A549 (cell line): Measurements from ENCODE around the gene VMO1. TPM values are rescaled to one million over a fixed set of nuclear protein-coding genes. Genes with fewer than 3 reads are reported as not detected.

ENCODE experiments used
- ATAC-seq, 2 experiments: fragments of 200-7000 bp in 1 of 2; fragments of >200 bp in 1 of 2; cut with Nextera tagmentation in 1 of 2; cut with Tn5 transposase in 1 of 2; 3 replicates each; pipeline versions ENCODE4 v1.8.0 to v1.9.1; 2018 to 2020; ENCODE audit warnings: mild to moderate bottlenecking in 1 of 2, moderate library complexity in 1 of 2
- CTCF ChIA-PET: fragments of 300-600 bp; sonication (Branson Sonifier 250); formaldehyde crosslinking; extraction: SDS; loops from one replicate; lab custom pipeline; 2021; ENCODE audit warnings: antibody characterized with exemption, inconsistent platforms; lab: Yijun Ruan, JAX
- POLR2A ChIA-PET: fragments of 350-600 bp; formaldehyde crosslinking; extraction: SDS; loops from one replicate; lab custom pipeline; 2021; ENCODE audit warnings: antibody characterized with exemption, inconsistent platforms; lab: Yijun Ruan, JAX
- DNase-seq, 2 experiments: peaks; one replicate each; pipeline versions ENCODE4 v3.0.0 to v3.0.0-alpha.2; 2011 to 2016; ENCODE audit warnings: low read depth in 1 of 2, low spot score in 1 of 2
- FAIRE-seq: peaks from 2 replicates; lab custom pipeline; 2011; peaks lifted over from hg19 to GRCh38; lab: Jason Lieb, UNC
- H3K27ac ChIP-seq, 2 experiments: fragments of >200 bp; sonication (Bioruptor Twin); formaldehyde crosslinking; 3 replicates each; pipeline ENCODE4 v1.5.1; 2016 to 2017
- H3K4me1 ChIP-seq: fragments of >200 bp; sonication (Bioruptor Twin); formaldehyde crosslinking; 3 replicates; pipeline ENCODE4 v1.6.1; 2016
- H3K4me2 ChIP-seq: fragments of >200 bp; sonication (Bioruptor Twin); formaldehyde crosslinking; 3 replicates; pipeline ENCODE4 v1.6.1; 2016
- H3K4me3 ChIP-seq: fragments of >200 bp; sonication (Bioruptor Twin); formaldehyde crosslinking; 3 replicates; pipeline ENCODE4 v1.5.1; 2016
- H3K9me3 ChIP-seq: fragments of >200 bp; sonication (Bioruptor Twin); formaldehyde crosslinking; 3 replicates; pipeline ENCODE4 v1.6.1; 2016
- BCL3 ChIP-seq: fragments of >200 bp; sonication (Bioruptor Twin); formaldehyde crosslinking; IDR thresholded peaks from 3 replicates; pipeline ENCODE4 v1.6.1; 2016
- CBX2 ChIP-seq: fragments of 200-600 bp; sonication (generic); IDR thresholded peaks from 2 replicates; pipeline ENCODE4 v1.6.1; 2016; ENCODE audit warnings: low read depth, mild to moderate bottlenecking, borderline replicate concordance
- CEBPB ChIP-seq, 2 experiments: fragments of >200 bp in 1 of 2; sonication (Bioruptor Twin) in 1 of 2; formaldehyde crosslinking in 1 of 2; IDR thresholded peaks; 2 replicates each; pipeline ENCODE4 v1.6.1; 2012 to 2016
- CHD4 ChIP-seq: fragments of 200-600 bp; sonication (generic); IDR thresholded peaks from 2 replicates; pipeline ENCODE4 v1.6.1; 2016; ENCODE audit warnings: antibody characterized with exemption, mild to moderate bottlenecking, borderline replicate concordance
- EHF ChIP-seq: fragments of 250-450 bp; sonication (Bioruptor Pico); IDR thresholded peaks from 2 replicates; pipeline ENCODE4 v1.5.0; 2020; ENCODE audit warnings: mild to moderate bottlenecking
- EHMT2 ChIP-seq: fragments of 200-600 bp; sonication (generic); IDR thresholded peaks from 2 replicates; pipeline ENCODE4 v1.6.1; 2016; ENCODE audit warnings: antibody characterized with exemption, low read depth, mild to moderate bottlenecking, moderate library complexity
- EP300 ChIP-seq, 2 experiments: fragments of >200 bp; sonication (Bioruptor Twin); formaldehyde crosslinking; IDR thresholded peaks; 2 replicates in 1 of 2; 3 replicates in 1 of 2; pipeline ENCODE4 v1.6.1; 2016 to 2017
- ESRRA ChIP-seq: fragments of 150-350 bp; IDR thresholded peaks from 2 replicates; pipeline ENCODE4 v1.6.1; 2014; ENCODE audit warnings: mild to moderate bottlenecking, low read length, borderline replicate concordance
- FOSL2 ChIP-seq, 2 experiments: fragments of 450-650 bp in 1 of 2; fragments of >200 bp in 1 of 2; sonication (Bioruptor Twin) in 1 of 2; formaldehyde crosslinking; IDR thresholded peaks; 2 replicates each; pipeline versions ENCODE4 v1.5.0 to v1.6.1; 2016 to 2020; ENCODE audit warnings: mild to moderate bottlenecking in 1 of 2, moderate library complexity in 1 of 2
- GATA3 ChIP-seq: IDR thresholded peaks from 2 replicates; pipeline ENCODE4 v1.6.1; 2012; ENCODE audit warnings: borderline replicate concordance
- HDAC2 ChIP-seq: fragments of 200-600 bp; sonication (generic); IDR thresholded peaks from 2 replicates; pipeline ENCODE4 v1.6.1; 2016
- HOXB13 ChIP-seq: fragments of 250-450 bp; sonication (Bioruptor Pico); IDR thresholded peaks from 2 replicates; pipeline ENCODE4 v1.5.0; 2020; ENCODE audit warnings: low read depth, mild to moderate bottlenecking, moderate library complexity
- HOXB5 ChIP-seq: fragments of 250-450 bp; sonication (Bioruptor Pico); IDR thresholded peaks from 2 replicates; pipeline ENCODE4 v1.5.0; 2020; ENCODE audit warnings: mild to moderate bottlenecking, moderate library complexity
- JUNB ChIP-seq: fragments of >200 bp; sonication (Bioruptor Twin); formaldehyde crosslinking; IDR thresholded peaks from 2 replicates; pipeline ENCODE4 v1.6.1; 2016
- KDM5A ChIP-seq: fragments of 200-600 bp; sonication (generic); IDR thresholded peaks from 2 replicates; pipeline ENCODE4 v1.6.1; 2016; ENCODE audit warnings: antibody characterized with exemption, mild to moderate bottlenecking
- MAZ ChIP-seq: fragments of 150-350 bp; IDR thresholded peaks from 2 replicates; pipeline ENCODE4 v1.6.1; 2014; ENCODE audit warnings: antibody characterized with exemption, low read depth, low read length, borderline replicate concordance
- MYC ChIP-seq: IDR thresholded peaks from 2 replicates; pipeline ENCODE4 v1.6.1; 2012; ENCODE audit warnings: mild to moderate bottlenecking, inconsistent platforms, low read length, improper control_type of control experiment, borderline replicate concordance
- NPAS2 ChIP-seq: fragments of 250-450 bp; sonication (Bioruptor Pico); IDR thresholded peaks from 2 replicates; pipeline ENCODE4 v1.8.0; 2022; ENCODE audit warnings: mild to moderate bottlenecking, moderate library complexity, borderline replicate concordance
- NR3C1 ChIP-seq: fragments of >200 bp; sonication (Bioruptor Twin); formaldehyde crosslinking; IDR thresholded peaks from 3 replicates; pipeline ENCODE4 v1.6.1; 2017
- POLR2A ChIP-seq: IDR thresholded peaks from 2 replicates; pipeline ENCODE4 v1.6.1; 2012; ENCODE audit warnings: mild to moderate bottlenecking, low read length
- POLR2AphosphoS2 ChIP-seq: conservative IDR thresholded peaks from 2 replicates; pipeline ENCODE4 v1.6.1; 2012; ENCODE audit warnings: low read length, improper control_type of control experiment, inconsistent platforms
- RAD21 ChIP-seq, 2 experiments: fragments of >200 bp in 1 of 2; sonication (Bioruptor Twin) in 1 of 2; formaldehyde crosslinking in 1 of 2; IDR thresholded peaks in 1 of 2; conservative IDR thresholded peaks in 1 of 2; 2 replicates in 1 of 2; 3 replicates in 1 of 2; pipeline ENCODE4 v1.6.1; 2012 to 2018; ENCODE audit warnings: inconsistent platforms in 1 of 2
- RNF2 ChIP-seq: fragments of 200-600 bp; sonication (generic); IDR thresholded peaks from 2 replicates; pipeline ENCODE4 v1.6.1; 2016; ENCODE audit warnings: low read depth, mild to moderate bottlenecking, antibody characterized with exemption, moderate library complexity, borderline replicate concordance
- SREBF2 ChIP-seq: fragments of 450-650 bp; IDR thresholded peaks from 2 replicates; pipeline ENCODE4 v1.6.1; 2014; ENCODE audit warnings: mild to moderate bottlenecking, moderate library complexity
- ZFP36 ChIP-seq: fragments of 450-650 bp; IDR thresholded peaks from 2 replicates; pipeline ENCODE4 v1.6.1; 2014; ENCODE audit warnings: borderline replicate concordance; ENCODE audit not compliant: partially characterized antibody
- WGBS: methylation state at CpG from one replicate; pipeline ENCODE4 v1.1.6; 2017; ENCODE audit errors: missing lambda C conversion rate; 5-methylcytosine and 5-hydroxymethylcytosine counted together
- polyA plus RNA-seq, 4 experiments: library from polyadenylated mRNA; depleted of rRNA in 3 of 4; stranded (reverse); fragments of >200 nt; fragmentation: RNase III in 1 of 4; extraction: RNeasy Plus Mini Kit Qiagen cat#74134 plus additional on column Dnase treatment in 1 of 4; gene quantifications; 2 replicates in 3 of 4; 3 replicates in 1 of 4; pipeline ENCODE4 v1.2.3, GENCODE V29; 2011 to 2017
- TF ChIP-seq, protein P1 (sequence below): IDR thresholded peaks from 2 replicates; pipeline ENCODE4 v1.6.1; 2012
- TF ChIP-seq, protein P2 (sequence below): fragments of 250-450 bp; sonication (Bioruptor Pico); IDR thresholded peaks from 2 replicates; pipeline ENCODE4 v1.5.0; 2021; ENCODE audit warnings: mild to moderate bottlenecking, moderate library complexity, borderline replicate concordance
- TF ChIP-seq, protein P3 (sequence below): fragments of >200 bp; sonication (Bioruptor Twin); formaldehyde crosslinking; IDR thresholded peaks from 2 replicates; pipeline ENCODE4 v1.6.1; 2016

The VMO1 gene
- polyA plus RNA-seq, 2 of the 4 experiments (the other 2 are of a cell fraction), result 0.58 to 0.81 TPM

DNA sequence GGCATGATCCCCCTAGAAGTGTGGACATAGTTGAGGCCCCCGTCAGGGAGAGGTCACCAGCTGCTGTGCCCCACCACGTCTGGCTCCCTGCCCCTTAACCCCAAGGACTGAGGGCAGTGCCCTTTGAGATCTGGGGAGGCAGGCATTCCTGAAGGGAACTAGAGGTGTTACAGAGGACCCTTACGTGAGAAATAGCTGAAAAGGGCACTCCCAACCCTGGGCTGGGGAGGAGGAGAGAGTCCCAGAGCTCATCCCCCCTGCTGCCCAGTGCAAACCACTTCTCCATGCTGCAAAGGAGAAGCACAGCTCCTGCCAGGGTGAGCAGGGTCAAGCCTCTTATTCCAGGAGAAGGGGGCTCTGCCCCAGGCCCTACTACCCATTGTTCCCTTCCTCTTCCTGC lies 36.7 kb upstream of the VMO1 start:
- no peaks in the 10 kb centered on the region for H3K4me1 ChIP-seq
- CTCF ChIA-PET, result interaction anchor here (1.1 to 5.8 kb wide), 6 partner anchors 15 to 65 kb away, joined by 3 to 21 read pairs (median 6); partner anchors contain the start of gene GLTPD2
- DNase-seq, result no peak
- TF ChIP-seq NR3C1, result no peak
- TF ChIP-seq CHD4, result no peak
- TF ChIP-seq NPAS2 (CRISPR knock-in tag), result no peak
- no peak for TF ChIP-seq POLR2A
- TF ChIP-seq BCL3, result no peak
- no peak for TF ChIP-seq GATA3
- TF ChIP-seq, protein P1, sequence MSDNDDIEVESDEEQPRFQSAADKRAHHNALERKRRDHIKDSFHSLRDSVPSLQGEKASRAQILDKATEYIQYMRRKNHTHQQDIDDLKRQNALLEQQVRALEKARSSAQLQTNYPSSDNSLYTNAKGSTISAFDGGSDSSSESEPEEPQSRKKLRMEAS, result no peak
- TF ChIP-seq MAZ, result no peak
- no peak for TF ChIP-seq KDM5A
- TF ChIP-seq, protein P2, sequence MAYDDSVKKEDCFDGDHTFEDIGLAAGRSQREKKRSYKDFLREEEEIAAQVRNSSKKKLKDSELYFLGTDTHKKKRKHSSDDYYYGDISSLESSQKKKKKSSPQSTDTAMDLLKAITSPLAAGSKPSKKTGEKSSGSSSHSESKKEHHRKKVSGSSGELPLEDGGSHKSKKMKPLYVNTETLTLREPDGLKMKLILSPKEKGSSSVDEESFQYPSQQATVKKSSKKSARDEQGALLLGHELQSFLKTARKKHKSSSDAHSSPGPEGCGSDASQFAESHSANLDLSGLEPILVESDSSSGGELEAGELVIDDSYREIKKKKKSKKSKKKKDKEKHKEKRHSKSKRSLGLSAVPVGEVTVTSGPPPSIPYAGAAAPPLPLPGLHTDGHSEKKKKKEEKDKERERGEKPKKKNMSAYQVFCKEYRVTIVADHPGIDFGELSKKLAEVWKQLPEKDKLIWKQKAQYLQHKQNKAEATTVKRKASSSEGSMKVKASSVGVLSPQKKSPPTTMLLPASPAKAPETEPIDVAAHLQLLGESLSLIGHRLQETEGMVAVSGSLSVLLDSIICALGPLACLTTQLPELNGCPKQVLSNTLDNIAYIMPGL (CRISPR knock-in tag), result no peak
- TF ChIP-seq CEBPB (IDR thresholded peaks at IDR 0.05), result no peak
- no peak for TF ChIP-seq JUNB
- TF ChIP-seq RNF2, result no peak
- no peak for TF ChIP-seq EP300 (IDR thresholded peaks at IDR 0.05)
- no peak for TF ChIP-seq EHF
- TF ChIP-seq POLR2AphosphoS2, result no peak
- no peak for TF ChIP-seq HOXB13 (CRISPR knock-in tag)
- no peak for TF ChIP-seq ZFP36
- TF ChIP-seq, all 56 proteins: peak for 0
- WGBS, result 87% methylated on average over 3 of the region's 3 CpGs
- H3K4me2 ChIP-seq, result no peak overlapping the region
- ATAC-seq, result peak; percentile 23 to 54; a peak in 3 of 6 replicates
- FAIRE-seq, result no peak
- POLR2A ChIA-PET, result no interaction called here
- H3K4me3 ChIP-seq, result no peak overlapping the region
- no peak overlapping the region for H3K27ac ChIP-seq
- H3K9me3 ChIP-seq, result no peaks in the 10 kb centered on the region

DNA sequence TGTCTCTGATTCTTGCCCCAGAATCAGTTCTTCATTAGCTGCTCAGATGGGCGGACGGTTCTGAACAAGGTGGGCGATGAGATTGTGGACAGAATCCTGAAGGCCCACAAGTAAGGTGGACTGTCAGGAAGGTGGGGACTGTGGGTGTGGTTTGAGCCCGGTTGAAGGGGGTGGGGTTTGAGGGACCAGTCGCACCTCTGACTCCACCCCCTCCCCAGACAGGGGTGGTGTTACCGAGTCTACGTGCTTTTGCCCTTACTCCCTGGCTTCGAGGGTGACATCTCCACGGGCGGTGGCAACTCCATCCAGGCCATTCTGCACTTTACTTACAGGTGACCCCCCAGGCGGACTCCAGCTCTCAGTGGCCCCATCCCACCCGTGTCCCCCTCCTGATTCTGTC lies 32.1 kb upstream of the VMO1 start:
- ChIA-PET POLR2A (no interaction called here), CTCF (interaction anchor here (0.6 to 1.6 kb wide), 2 partner anchors 28 to 65 kb away, joined by 3 to 10 read pairs; partner anchors contain the start of gene GLTPD2)
- 81% methylated on average over 12 of the region's 12 CpGs for WGBS
- H3K9me3 ChIP-seq, result no peaks in the 10 kb centered on the region
- peak in 1 of 2 experiments; percentile 51; a peak in 3 of 6 replicates for ATAC-seq
- no peak overlapping the region for H3K4me3 ChIP-seq
- no peak for TF ChIP-seq ESRRA
- TF ChIP-seq HOXB13 (CRISPR knock-in tag), result no peak
- no peak for TF ChIP-seq HOXB5 (CRISPR knock-in tag)
- TF ChIP-seq CEBPB (IDR thresholded peaks at IDR 0.05), result no peak
- TF ChIP-seq MYC, result no peak
- no peak for TF ChIP-seq RAD21 (conservative IDR thresholded peaks at IDR 0.05 in 1 of 2, IDR thresholded peaks at IDR 0.05 in 1 of 2)
- no peak for TF ChIP-seq FOSL2 (IDR thresholded peaks at IDR 0.05)
- no peak for TF ChIP-seq FOSL2 (CRISPR knock-in tag; IDR thresholded peaks at IDR 0.05)
- TF ChIP-seq EHMT2, result no peak
- no peak for TF ChIP-seq HDAC2
- TF ChIP-seq SREBF2, result no peak
- TF ChIP-seq, protein P3, sequence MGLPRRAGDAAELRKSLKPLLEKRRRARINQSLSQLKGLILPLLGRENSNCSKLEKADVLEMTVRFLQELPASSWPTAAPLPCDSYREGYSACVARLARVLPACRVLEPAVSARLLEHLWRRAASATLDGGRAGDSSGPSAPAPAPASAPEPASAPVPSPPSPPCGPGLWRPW, result no peak
- TF ChIP-seq CBX2, result no peak
- TF ChIP-seq POLR2AphosphoS2, result no peak
- no peak overlapping the region for H3K27ac ChIP-seq
- H3K4me2 ChIP-seq, result no peak overlapping the region
- H3K4me1 ChIP-seq, result no peaks in the 10 kb centered on the region
- DNase-seq, result no peak
- no peak for FAIRE-seq
